ENCODE measurements around the gene HECTD3. TPM values are rescaled to one million over a fixed set of nuclear protein-coding genes. Genes with fewer than 3 reads are reported as not detected.

Gene HECTD3
- total and polyA plus RNA-seq, 9 of the 15 experiments (the other 6 are each of a cell fraction or from before 2014, with no cell fraction given) = 6.3 to 50.8 (median 18.9) TPM

- TF ChIP-seq MIER1 (IDR thresholded peaks at IDR 0.05; ENCODE audit: low read depth) (no peak), ZNF134 (CRISPR knock-in tag; conservative IDR thresholded peaks at IDR 0.05) (no peak), ZFP1 (CRISPR knock-in tag; IDR thresholded peaks at IDR 0.05) (no peak), ZNF197 (CRISPR knock-in tag; IDR thresholded peaks at IDR 0.05; ENCODE audit: low read depth) (0 out of 2 replicates have a peak, but pooled peaks have one; percentile 26), ZNF76 (CRISPR knock-in tag; IDR thresholded peaks at IDR 0.05; ENCODE audit: borderline replicate concordance) (no peak), GTF2B (IDR thresholded peaks at IDR 0.05; ENCODE audit: extremely low read depth, insufficient read length) (no peak), PREB (CRISPR knock-in tag; IDR thresholded peaks at IDR 0.05) (0 out of 2 replicates have a peak, but pooled peaks have one; percentile 74), ZNF707 (CRISPR knock-in tag; conservative IDR thresholded peaks at IDR 0.05) (0 out of 2 replicates have a peak, but pooled peaks have one; percentile 11), HDAC8 (tag; IDR thresholded peaks at IDR 0.05) (0 out of 2 replicates have a peak, but pooled peaks have one; percentile 10), IRF1 (CRISPR knock-in tag; IDR thresholded peaks at IDR 0.05; ENCODE audit: borderline replicate concordance) (0 out of 2 replicates have a peak, but pooled peaks have one; percentile 17), PYGO2 (tag; IDR thresholded peaks at IDR 0.05) (no peak; the same call in 1 of the 2 replicates), HEY1 (CRISPR knock-in tag; IDR thresholded peaks at IDR 0.05; ENCODE audit: borderline replicate concordance) (no peak), ZNF41 (CRISPR knock-in tag; conservative IDR thresholded peaks at IDR 0.05) (0 out of 2 replicates have a peak, but pooled peaks have one; percentile 7), ZNF3 (CRISPR knock-in tag; IDR thresholded peaks at IDR 0.05) (no peak), RREB1 (CRISPR knock-in tag; IDR thresholded peaks at IDR 0.05) (no peak), NFE2 (IDR thresholded peaks at IDR 0.05; ENCODE audit: low read depth) (peak; percentile 41; the same call in 1 of the 2 replicates), DMBX1 (CRISPR knock-in tag; IDR thresholded peaks at IDR 0.05; ENCODE audit: borderline replicate concordance) (peak; percentile 27; the same call in 1 of the 2 replicates), ZZZ3 (IDR thresholded peaks at IDR 0.05) (no peak; the same call in none of the 2 replicates), SAP30 (IDR thresholded peaks at IDR 0.05; ENCODE audit: borderline replicate concordance, insufficient read depth, low read depth, low read length, poor library complexity, severe bottlenecking) (peak; percentile 69)
Observed at GRCh38 chr1:45012639-45013278, 1.6 kb upstream of the HECTD3 start (continued).
